ENCODE results near the gene CYB5R2.

CYB5R2 gene

DNA sequence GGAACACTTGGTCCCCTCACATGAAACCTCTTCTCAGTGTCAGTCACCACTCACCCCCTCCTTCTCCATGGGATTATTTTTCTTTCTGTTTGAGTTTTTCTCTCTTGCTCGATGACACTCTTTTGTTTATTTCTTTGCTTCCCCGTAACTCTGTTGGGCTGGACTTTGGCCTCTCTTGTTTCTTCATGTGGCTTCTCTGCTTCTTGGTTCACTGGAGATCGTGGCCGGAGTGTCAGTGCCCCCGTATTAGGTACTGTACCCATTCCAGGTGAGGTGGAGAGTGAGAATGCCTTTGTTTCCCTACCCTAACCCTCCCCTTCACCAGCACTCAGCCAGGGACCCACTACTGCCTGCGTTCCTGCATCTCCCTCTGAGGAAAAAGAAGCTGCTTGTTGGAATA lies 32.5 kb downstream of the CYB5R2 start:
- no peak for DNase-seq (ENCODE audit: low read depth)
- no peak overlapping the region for H3K4me3 ChIP-seq (ENCODE audit: low read depth, low read length)
- no peak for TF ChIP-seq MYC (IDR thresholded peaks at IDR 0.05; ENCODE audit: low read depth, low read length)
- no peak for TF ChIP-seq POLR2A (IDR thresholded peaks at IDR 0.05; ENCODE audit: extremely low read depth, insufficient read length)
- TF ChIP-seq, protein P1, sequence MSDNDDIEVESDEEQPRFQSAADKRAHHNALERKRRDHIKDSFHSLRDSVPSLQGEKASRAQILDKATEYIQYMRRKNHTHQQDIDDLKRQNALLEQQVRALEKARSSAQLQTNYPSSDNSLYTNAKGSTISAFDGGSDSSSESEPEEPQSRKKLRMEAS (IDR thresholded peaks at IDR 0.05; ENCODE audit: low read depth, low read length), result no peak
- TF ChIP-seq, protein P2, sequence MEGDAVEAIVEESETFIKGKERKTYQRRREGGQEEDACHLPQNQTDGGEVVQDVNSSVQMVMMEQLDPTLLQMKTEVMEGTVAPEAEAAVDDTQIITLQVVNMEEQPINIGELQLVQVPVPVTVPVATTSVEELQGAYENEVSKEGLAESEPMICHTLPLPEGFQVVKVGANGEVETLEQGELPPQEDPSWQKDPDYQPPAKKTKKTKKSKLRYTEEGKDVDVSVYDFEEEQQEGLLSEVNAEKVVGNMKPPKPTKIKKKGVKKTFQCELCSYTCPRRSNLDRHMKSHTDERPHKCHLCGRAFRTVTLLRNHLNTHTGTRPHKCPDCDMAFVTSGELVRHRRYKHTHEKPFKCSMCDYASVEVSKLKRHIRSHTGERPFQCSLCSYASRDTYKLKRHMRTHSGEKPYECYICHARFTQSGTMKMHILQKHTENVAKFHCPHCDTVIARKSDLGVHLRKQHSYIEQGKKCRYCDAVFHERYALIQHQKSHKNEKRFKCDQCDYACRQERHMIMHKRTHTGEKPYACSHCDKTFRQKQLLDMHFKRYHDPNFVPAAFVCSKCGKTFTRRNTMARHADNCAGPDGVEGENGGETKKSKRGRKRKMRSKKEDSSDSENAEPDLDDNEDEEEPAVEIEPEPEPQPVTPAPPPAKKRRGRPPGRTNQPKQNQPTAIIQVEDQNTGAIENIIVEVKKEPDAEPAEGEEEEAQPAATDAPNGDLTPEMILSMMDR (IDR thresholded peaks at IDR 0.05; ENCODE audit: low read depth, low read length), result no peak

DNA sequence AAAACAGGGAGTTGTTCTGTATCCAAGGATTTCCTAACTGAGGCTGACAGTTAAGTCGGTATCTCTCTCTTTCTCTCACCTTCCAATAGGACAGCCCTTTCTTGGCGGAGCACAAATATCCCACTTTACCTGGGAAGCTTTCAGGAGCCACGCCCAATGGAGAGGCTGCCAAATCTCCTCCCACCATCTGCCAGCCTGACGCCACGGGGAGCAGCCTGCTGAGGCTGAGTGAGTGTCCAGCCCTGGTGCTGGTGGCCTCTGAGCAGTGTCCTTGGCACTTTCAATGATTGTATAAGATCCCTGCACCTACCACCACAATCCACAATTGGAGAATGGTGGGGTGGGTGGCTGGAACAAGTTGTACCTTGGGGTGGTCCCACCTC lies 33.7 kb downstream of the CYB5R2 start:
- no peak for DNase-seq (ENCODE audit: low read depth)
- TF ChIP-seq, protein P1 (IDR thresholded peaks at IDR 0.05; ENCODE audit: low read depth, low read length), result no peak
- H3K4me3 ChIP-seq (ENCODE audit: low read depth, low read length), result no peak overlapping the region

DNA sequence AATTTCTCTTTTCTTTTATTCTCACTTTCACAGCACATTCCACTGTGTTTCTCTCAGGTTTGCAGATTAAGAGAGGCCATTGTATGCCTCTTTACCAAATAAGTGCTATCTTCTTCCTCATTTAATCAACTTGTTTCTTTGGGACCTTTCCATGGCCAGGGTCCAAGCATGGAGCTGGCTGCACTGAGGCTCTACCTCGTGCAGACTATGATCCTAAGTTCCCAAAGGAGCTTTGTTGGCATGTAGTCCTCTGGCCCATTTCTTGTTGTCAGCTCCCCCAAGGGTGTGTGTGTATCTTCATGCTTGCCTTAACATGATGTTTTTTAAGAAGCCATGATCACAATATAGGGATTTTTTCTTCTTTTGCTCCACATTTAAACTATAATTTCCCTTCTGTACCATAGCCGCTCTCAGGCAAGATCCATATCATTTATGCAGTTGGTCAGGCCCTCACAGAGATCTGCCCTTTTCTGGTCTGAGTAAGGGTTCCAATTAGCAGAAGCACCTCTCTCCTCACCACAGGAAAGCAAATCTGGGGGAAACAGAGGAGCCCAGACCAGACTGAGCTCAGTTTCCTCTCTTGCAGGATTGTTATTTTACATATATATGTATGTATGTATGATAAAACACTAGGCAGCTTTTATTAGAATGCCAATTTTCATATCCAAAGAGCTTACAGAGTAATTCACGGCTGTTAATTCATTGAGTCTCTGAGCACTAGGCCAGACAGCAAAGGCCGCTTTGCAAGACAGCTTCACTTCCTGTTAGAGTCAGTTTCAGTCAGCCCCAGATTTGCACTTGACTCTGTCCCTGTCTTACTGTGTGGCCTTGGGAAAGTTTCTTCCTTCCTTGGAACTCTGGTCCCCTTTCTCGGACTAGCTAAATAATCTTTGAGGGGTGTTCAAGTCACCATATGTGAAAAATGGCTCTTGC lies 34.3 kb downstream of the CYB5R2 start:
- TF ChIP-seq, protein P1 (IDR thresholded peaks at IDR 0.05; ENCODE audit: low read depth, low read length), result no peak
- no peak for TF ChIP-seq MYC (IDR thresholded peaks at IDR 0.05; ENCODE audit: low read depth, low read length)
- TF ChIP-seq POLR2A (IDR thresholded peaks at IDR 0.05; ENCODE audit: extremely low read depth, insufficient read length), result no peak
- TF ChIP-seq, protein P2 (IDR thresholded peaks at IDR 0.05; ENCODE audit: low read depth, low read length), result no peak
- no peak overlapping the region for H3K4me3 ChIP-seq (ENCODE audit: low read depth, low read length)
- no peak for DNase-seq (ENCODE audit: low read depth)

DNA sequence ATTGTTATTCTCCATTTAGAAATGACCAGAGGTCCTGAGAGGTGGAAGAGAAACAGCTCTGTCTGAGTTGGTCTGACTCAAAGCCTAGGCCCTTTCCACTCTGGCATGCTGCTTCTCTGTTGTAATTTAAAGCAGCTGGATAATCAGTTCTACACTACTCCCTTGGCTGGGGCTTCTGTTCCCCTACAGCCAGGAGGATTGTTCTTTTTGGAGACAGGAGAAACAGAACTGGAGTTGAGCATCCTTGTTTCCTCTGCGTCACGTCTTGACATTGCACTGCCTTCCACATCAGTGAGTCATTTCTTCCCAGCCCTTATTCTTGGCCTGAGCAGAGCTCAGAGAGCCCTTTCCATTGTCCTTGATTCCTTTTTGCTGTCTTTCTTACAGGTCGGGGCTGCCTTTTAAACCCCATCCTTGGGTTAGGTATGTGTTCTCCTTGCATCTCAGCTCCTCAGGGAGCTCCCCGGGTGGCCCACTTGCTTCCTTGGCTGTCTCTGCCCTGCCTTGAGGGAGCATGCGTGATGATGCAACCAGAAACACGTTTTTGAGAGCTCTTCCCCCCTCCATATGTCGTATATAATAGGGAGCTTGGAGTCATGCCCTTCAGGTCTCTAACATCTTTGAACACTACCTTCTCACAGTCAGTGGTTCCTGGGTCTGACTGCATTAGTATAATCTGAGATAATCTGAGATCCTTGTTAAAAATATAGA lies 35.7 kb downstream of the CYB5R2 start:
- no peak for DNase-seq (ENCODE audit: low read depth)
- TF ChIP-seq, protein P1 (IDR thresholded peaks at IDR 0.05; ENCODE audit: low read depth, low read length), result no peak
- no peak overlapping the region for H3K4me3 ChIP-seq (ENCODE audit: low read depth, low read length)

DNA sequence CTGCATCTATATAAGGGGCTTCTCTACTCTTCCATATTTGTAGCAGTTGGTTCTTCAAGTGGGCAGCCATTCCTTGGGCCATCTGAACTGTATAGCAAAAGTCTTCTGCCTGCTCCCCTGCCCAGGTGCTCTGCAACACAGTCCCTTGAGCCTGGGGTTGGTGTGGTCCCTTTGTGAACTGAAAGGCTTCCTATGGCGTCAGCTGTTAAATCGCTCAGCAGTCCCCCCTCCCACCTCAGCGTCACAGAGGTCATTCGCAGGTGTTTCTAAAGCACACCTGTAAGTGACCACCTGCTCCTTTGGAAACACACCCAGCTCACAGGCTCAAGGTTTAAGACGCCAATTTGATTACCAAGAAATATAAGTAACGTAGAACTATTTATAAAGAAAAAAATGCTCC lies 37.0 kb downstream of the CYB5R2 start:
- DNase-seq (ENCODE audit: low read depth), result no peak

DNA sequence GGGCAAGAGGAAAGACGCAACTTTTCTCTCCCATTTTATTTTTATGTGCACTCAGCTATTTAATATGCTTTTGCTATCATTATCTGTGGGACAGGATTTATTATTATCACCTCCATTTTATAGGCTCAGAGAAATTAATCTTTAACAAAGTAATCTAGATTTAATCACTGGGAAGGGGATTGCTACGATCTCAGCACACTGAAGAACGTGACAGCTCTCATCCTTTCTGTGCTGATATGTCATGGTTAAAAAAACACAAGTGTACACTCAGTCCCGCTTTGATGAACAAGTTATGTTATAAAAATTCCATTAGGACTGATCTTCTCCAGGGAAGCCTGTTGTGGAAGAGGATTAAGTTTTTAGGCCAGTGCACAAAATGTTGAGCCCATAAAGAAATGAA lies 37.6 kb downstream of the CYB5R2 start:
- no peak overlapping the region for H3K4me3 ChIP-seq (ENCODE audit: low read depth, low read length)
- DNase-seq (ENCODE audit: low read depth), result no peak
- TF ChIP-seq, protein P2 (IDR thresholded peaks at IDR 0.05; ENCODE audit: low read depth, low read length), result no peak
- TF ChIP-seq, protein P1 (IDR thresholded peaks at IDR 0.05; ENCODE audit: low read depth, low read length), result no peak
- no peak for TF ChIP-seq MYC (IDR thresholded peaks at IDR 0.05; ENCODE audit: low read depth, low read length)
- no peak for TF ChIP-seq POLR2A (IDR thresholded peaks at IDR 0.05; ENCODE audit: extremely low read depth, insufficient read length)

More for the DNA sequence above, 37.0 kb downstream of the CYB5R2 start:
- no peak overlapping the region for H3K4me3 ChIP-seq (ENCODE audit: low read depth, low read length)
- TF ChIP-seq MYC (IDR thresholded peaks at IDR 0.05; ENCODE audit: low read depth, low read length) (no peak), POLR2A (IDR thresholded peaks at IDR 0.05; ENCODE audit: extremely low read depth, insufficient read length) (no peak)
- TF ChIP-seq, protein P2 (IDR thresholded peaks at IDR 0.05; ENCODE audit: low read depth, low read length), result no peak
- TF ChIP-seq, protein P1 (IDR thresholded peaks at IDR 0.05; ENCODE audit: low read depth, low read length), result no peak
